SK-N-SH treated with all-trans-retinoic acid at 6 μM for 48 hours (cell line): ENCODE data around the gene PSMC3.

Source experiments
- ATAC-seq: fragments of 200-7000 bp; cut with Tn5 transposase; 3 replicates; pipeline ENCODE4 v1.9.1; 2020; ENCODE audit warnings: mild to moderate bottlenecking, moderate library complexity
- BACH2 ChIP-seq: fragments of 250-450 bp; sonication (Bioruptor Pico); IDR thresholded peaks from 2 replicates; pipeline ENCODE4 v1.9.0; 2021; ENCODE audit warnings: mild to moderate bottlenecking, borderline replicate concordance
- CSDC2 ChIP-seq: fragments of 250-450 bp; sonication (Bioruptor Pico); IDR thresholded peaks from 2 replicates; pipeline ENCODE4 v1.5.0; 2020; ENCODE audit warnings: mild to moderate bottlenecking, moderate library complexity
- CSRNP3 ChIP-seq: fragments of 250-450 bp; sonication (Bioruptor Pico); IDR thresholded peaks from 2 replicates; pipeline ENCODE4 v1.5.1; 2021; ENCODE audit warnings: mild to moderate bottlenecking, moderate library complexity
- ESRRG ChIP-seq: fragments of 250-450 bp; sonication (Bioruptor Pico); IDR thresholded peaks from 2 replicates; pipeline ENCODE4 v1.6.1; 2021; ENCODE audit warnings: mild to moderate bottlenecking
- GLIS3 ChIP-seq: fragments of 250-450 bp; sonication (Bioruptor Pico); IDR thresholded peaks from 2 replicates; pipeline ENCODE4 v1.5.0; 2020; ENCODE audit warnings: mild to moderate bottlenecking, moderate library complexity
- ISL1 ChIP-seq: fragments of 250-450 bp; sonication (Bioruptor Pico); IDR thresholded peaks from 2 replicates; pipeline ENCODE4 v2.1.2; 2022; ENCODE audit warnings: mild to moderate bottlenecking, moderate library complexity
- OSR1 ChIP-seq: fragments of 250-450 bp; sonication (Bioruptor Pico); IDR thresholded peaks from 2 replicates; pipeline ENCODE4 v1.8.0; 2022; ENCODE audit warnings: moderate library complexity, mild to moderate bottlenecking, inconsistent platforms
- PATZ1 ChIP-seq: fragments of 250-450 bp; sonication (Bioruptor Pico); IDR thresholded peaks from 2 replicates; pipeline ENCODE4 v1.8.0; 2020; ENCODE audit warnings: mild to moderate bottlenecking, moderate library complexity, borderline replicate concordance
- POU6F1 ChIP-seq: fragments of 250-450 bp; sonication (Bioruptor Pico); IDR thresholded peaks from 2 replicates; pipeline ENCODE4 v1.8.0; 2021; ENCODE audit warnings: low read depth, mild to moderate bottlenecking, moderate library complexity, borderline replicate concordance
- PPARA ChIP-seq: fragments of 250-450 bp; sonication (Bioruptor Pico); IDR thresholded peaks from 2 replicates; pipeline ENCODE4 v1.5.0; 2020; ENCODE audit warnings: mild to moderate bottlenecking, borderline replicate concordance
- RARB ChIP-seq: fragments of 250-450 bp; sonication (Bioruptor Pico); IDR thresholded peaks from 2 replicates; pipeline ENCODE4 v1.8.0; 2021; ENCODE audit warnings: mild to moderate bottlenecking, moderate library complexity
- TOX ChIP-seq: fragments of 250-450 bp; sonication (Bioruptor Pico); IDR thresholded peaks from 2 replicates; pipeline ENCODE4 v1.8.0; 2021; ENCODE audit warnings: mild to moderate bottlenecking, moderate library complexity, borderline replicate concordance
- ZC3H10 ChIP-seq: fragments of 250-450 bp; sonication (Bioruptor Pico); IDR thresholded peaks from 2 replicates; pipeline ENCODE4 v1.5.1; 2021; ENCODE audit warnings: mild to moderate bottlenecking, moderate library complexity
- ZFP3 ChIP-seq: fragments of 250-450 bp; sonication (Bioruptor Pico); IDR thresholded peaks from 2 replicates; pipeline ENCODE4 v1.5.0; 2020; ENCODE audit warnings: mild to moderate bottlenecking, moderate library complexity
- ZNF565 ChIP-seq: fragments of 450-650 bp; formaldehyde crosslinking; conservative IDR thresholded peaks from 2 replicates; pipeline ENCODE4 v1.5.0; 2020; ENCODE audit warnings: low read depth, mild to moderate bottlenecking, moderate library complexity
- ZNF70 ChIP-seq: fragments of 450-650 bp; formaldehyde crosslinking; IDR thresholded peaks from 2 replicates; pipeline ENCODE4 v1.5.0; 2020; ENCODE audit warnings: mild to moderate bottlenecking, moderate library complexity
- ZNF8 ChIP-seq: fragments of 450-650 bp; formaldehyde crosslinking; IDR thresholded peaks from 2 replicates; pipeline ENCODE4 v1.5.0; 2020; ENCODE audit warnings: mild to moderate bottlenecking, moderate library complexity
- TF ChIP-seq, protein P1 (sequence below): fragments of 250-450 bp; sonication (Bioruptor Pico); IDR thresholded peaks from 2 replicates; pipeline ENCODE4 v1.5.1; 2020; ENCODE audit warnings: low read depth, mild to moderate bottlenecking, moderate library complexity
- TF ChIP-seq, protein P2 (sequence below): fragments of 250-450 bp; sonication (Bioruptor Pico); IDR thresholded peaks from 2 replicates; pipeline ENCODE4 v1.5.0; 2020; ENCODE audit warnings: mild to moderate bottlenecking, moderate library complexity

The PSMC3 gene

GRCh38 chr11:47469361-47470179 is 43.3 kb upstream of the PSMC3 start (continued):
- TF ChIP-seq POU6F1 (CRISPR knock-in tag) (no peak), ZC3H10 (CRISPR knock-in tag) (no peak), BACH2 (CRISPR knock-in tag) (no peak)
- TF ChIP-seq, all 23 proteins: peak for 0

DNA sequence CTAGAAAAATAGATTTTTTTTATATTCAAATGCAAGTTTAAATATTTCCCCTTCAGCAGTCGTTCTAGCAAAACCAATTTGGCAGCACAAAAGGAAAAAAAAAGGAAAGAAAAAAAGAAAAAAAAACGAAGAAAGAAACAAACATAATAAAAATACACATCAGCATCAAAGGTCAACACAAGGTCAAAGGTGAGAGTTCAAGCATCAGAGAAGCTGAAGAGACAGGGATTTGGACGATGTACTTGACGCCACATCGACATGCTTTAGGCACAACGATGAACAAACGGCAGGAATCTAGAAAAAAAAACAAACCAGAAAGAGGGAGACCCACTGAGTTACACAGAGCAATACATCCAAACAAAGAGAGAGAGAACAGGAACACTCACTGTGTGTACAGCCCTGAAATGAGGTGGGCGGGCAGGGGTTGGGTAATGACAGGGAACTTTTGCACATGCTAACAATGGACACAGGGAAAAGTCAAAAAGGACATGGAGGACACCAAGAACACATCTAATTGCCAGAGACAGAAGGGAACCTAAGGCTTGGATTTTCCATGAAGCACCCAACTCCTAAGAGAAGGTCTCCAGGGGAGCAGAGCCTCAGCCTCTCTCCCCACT is 42.5 kb upstream of the PSMC3 start:
- TF ChIP-seq ZNF8 (CRISPR knock-in tag): no peak
- TF ChIP-seq CSRNP3 (CRISPR knock-in tag): no peak
- no peak for TF ChIP-seq GLIS3
- no peak for TF ChIP-seq RARB (CRISPR knock-in tag)
- no peak for TF ChIP-seq ZFP3
- peak; percentile 14; the same call in 1 of the 3 replicates for ATAC-seq

GRCh38 chr11:47467357-47467756 is 41.1 kb upstream of the PSMC3 start:
- ATAC-seq: no peak; the same call in 2 of the 3 replicates

More at GRCh38 chr11:47467357-47467756, 41.1 kb upstream of the PSMC3 start:
- TF ChIP-seq TOX (CRISPR knock-in tag): no peak
- TF ChIP-seq PATZ1 (CRISPR knock-in tag): no peak
- no peak for TF ChIP-seq RARB (CRISPR knock-in tag)
- no peak for TF ChIP-seq ZFP3
- no peak for TF ChIP-seq OSR1 (CRISPR knock-in tag)
- TF ChIP-seq POU6F1 (CRISPR knock-in tag): no peak
- TF ChIP-seq ISL1 (CRISPR knock-in tag): no peak
- TF ChIP-seq ESRRG (CRISPR knock-in tag): no peak
- TF ChIP-seq BACH2 (CRISPR knock-in tag): no peak
- no peak for TF ChIP-seq GLIS3
- no peak for TF ChIP-seq ZNF8 (CRISPR knock-in tag)
- TF ChIP-seq ZNF70 (CRISPR knock-in tag): no peak
- no peak for TF ChIP-seq CSRNP3 (CRISPR knock-in tag)
- TF ChIP-seq CSDC2 (CRISPR knock-in tag): no peak
- TF ChIP-seq PPARA (CRISPR knock-in tag): no peak
- TF ChIP-seq ZC3H10 (CRISPR knock-in tag): no peak
- TF ChIP-seq, protein P1, sequence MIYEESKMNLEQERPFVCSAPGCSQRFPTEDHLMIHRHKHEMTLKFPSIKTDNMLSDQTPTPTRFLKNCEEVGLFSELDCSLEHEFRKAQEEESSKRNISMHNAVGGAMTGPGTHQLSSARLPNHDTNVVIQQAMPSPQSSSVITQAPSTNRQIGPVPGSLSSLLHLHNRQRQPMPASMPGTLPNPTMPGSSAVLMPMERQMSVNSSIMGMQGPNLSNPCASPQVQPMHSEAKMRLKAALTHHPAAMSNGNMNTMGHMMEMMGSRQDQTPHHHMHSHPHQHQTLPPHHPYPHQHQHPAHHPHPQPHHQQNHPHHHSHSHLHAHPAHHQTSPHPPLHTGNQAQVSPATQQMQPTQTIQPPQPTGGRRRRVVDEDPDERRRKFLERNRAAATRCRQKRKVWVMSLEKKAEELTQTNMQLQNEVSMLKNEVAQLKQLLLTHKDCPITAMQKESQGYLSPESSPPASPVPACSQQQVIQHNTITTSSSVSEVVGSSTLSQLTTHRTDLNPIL (CRISPR knock-in tag): no peak
- TF ChIP-seq ZNF565 (CRISPR knock-in tag): no peak
- TF ChIP-seq, protein P2, sequence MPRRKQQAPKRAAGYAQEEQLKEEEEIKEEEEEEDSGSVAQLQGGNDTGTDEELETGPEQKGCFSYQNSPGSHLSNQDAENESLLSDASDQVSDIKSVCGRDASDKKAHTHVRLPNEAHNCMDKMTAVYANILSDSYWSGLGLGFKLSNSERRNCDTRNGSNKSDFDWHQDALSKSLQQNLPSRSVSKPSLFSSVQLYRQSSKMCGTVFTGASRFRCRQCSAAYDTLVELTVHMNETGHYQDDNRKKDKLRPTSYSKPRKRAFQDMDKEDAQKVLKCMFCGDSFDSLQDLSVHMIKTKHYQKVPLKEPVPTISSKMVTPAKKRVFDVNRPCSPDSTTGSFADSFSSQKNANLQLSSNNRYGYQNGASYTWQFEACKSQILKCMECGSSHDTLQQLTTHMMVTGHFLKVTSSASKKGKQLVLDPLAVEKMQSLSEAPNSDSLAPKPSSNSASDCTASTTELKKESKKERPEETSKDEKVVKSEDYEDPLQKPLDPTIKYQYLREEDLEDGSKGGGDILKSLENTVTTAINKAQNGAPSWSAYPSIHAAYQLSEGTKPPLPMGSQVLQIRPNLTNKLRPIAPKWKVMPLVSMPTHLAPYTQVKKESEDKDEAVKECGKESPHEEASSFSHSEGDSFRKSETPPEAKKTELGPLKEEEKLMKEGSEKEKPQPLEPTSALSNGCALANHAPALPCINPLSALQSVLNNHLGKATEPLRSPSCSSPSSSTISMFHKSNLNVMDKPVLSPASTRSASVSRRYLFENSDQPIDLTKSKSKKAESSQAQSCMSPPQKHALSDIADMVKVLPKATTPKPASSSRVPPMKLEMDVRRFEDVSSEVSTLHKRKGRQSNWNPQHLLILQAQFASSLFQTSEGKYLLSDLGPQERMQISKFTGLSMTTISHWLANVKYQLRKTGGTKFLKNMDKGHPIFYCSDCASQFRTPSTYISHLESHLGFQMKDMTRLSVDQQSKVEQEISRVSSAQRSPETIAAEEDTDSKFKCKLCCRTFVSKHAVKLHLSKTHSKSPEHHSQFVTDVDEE (CRISPR knock-in tag): no peak
